Retinal pigment epithelial cell (primary cell): ENCODE measurements around the gene TRPM2.

Experiments used
- DNase-seq: peaks from one replicate; pipeline ENCODE4 v3.0.0-alpha.2; 2010; ENCODE audit warnings: low read depth
- H3K4me3 ChIP-seq: 2 replicates; pipeline ENCODE4 v1.5.1; 2011; ENCODE audit warnings: mild to moderate bottlenecking, low read length, control low read depth, moderate library complexity
- TF ChIP-seq, protein P1 (sequence below): conservative IDR thresholded peaks from 2 replicates; pipeline ENCODE4 v1.5.1; 2011; ENCODE audit warnings: low read depth, low read length, control low read depth, inconsistent platforms

TRPM2 gene

DNA sequence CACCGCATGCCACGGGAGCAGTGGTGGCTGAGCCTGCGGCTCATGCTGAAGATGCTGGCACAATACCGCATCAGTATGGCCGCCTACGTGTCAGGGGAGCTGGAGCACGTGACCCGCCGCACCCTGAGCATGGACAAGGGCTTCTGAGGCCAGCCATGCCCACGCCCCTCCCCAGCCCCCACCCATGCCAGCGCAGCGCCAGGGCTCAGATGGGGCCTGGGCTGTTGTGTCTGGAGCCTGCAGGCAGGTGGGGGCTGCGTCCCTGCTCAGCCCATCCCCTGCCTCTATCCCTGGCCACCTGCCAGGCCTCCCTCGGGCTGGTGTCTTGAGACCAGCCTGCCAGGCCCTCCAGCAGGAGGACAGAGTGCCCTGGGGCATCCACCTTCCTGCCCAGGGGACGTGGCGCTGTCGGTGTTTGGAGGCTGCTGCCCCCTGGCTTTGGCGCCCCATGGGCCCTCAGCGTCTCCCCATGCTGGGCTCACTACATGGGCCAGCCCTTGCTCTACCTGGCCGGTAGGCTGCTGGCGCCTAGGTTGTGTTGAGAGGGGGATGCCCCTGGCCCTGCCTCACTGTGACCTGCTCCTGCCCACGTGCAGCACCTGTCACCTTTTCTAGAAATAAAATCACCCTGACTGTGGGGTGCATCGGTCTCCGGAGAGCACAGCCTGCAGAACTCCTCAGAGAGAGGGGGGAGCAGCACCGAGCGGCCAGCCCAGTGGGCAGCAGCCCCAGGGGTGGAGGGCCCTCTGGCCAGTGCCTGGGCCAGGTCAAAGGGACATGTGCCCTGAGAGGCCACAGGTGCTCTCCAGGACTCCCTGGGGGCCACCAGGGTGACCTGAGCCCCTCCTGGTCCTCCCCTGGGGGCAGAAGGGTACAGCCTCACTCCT is 26.5 kb upstream of the TRPM2 start:
- TF ChIP-seq, protein P1, sequence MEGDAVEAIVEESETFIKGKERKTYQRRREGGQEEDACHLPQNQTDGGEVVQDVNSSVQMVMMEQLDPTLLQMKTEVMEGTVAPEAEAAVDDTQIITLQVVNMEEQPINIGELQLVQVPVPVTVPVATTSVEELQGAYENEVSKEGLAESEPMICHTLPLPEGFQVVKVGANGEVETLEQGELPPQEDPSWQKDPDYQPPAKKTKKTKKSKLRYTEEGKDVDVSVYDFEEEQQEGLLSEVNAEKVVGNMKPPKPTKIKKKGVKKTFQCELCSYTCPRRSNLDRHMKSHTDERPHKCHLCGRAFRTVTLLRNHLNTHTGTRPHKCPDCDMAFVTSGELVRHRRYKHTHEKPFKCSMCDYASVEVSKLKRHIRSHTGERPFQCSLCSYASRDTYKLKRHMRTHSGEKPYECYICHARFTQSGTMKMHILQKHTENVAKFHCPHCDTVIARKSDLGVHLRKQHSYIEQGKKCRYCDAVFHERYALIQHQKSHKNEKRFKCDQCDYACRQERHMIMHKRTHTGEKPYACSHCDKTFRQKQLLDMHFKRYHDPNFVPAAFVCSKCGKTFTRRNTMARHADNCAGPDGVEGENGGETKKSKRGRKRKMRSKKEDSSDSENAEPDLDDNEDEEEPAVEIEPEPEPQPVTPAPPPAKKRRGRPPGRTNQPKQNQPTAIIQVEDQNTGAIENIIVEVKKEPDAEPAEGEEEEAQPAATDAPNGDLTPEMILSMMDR, result no peak
- no peak for DNase-seq
- H3K4me3 ChIP-seq, result no peak overlapping the region

- DNase-seq, result no peak
- H3K4me3 ChIP-seq, result no peak overlapping the region
- TF ChIP-seq, protein P1, result no peak
Observed at GRCh38 chr21:44327603-44327974, 25.8 kb upstream of the TRPM2 start.

DNA sequence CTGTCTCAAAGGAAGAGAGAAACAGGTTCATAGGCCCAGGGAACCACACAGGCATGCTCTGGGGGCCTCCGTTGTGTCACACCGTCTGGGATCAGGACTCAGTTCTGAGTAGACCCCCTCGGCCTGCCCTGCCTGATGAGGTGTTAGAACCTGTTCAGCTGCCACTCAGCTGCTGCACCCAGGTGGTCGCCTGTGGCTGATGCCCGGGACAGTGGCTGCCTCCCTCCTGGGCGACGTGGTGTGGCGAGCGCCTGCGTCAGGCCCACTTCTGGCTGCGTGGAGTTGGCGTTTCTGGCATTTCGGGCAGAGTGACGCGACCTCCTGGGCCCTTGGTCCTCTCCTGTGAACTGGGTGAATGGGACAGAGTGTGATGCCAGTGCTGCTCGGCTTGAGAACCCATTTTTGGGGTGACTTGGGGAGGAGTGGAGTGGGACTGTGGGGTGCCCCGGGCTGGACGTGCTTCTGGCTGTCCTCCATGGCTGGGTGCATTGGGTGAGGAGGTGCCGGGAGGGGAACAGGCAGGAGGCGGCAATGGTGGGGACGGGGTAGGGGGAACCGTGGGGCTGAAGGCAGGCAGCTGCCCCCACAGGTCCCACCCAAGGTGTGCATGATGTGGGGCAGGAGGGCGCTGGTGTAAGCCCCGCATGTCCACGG is 25.1 kb upstream of the TRPM2 start:
- TF ChIP-seq, protein P1, result no peak
- H3K4me3 ChIP-seq, result no peak overlapping the region
- no peak for DNase-seq

- DNase-seq, result no peak
- H3K4me3 ChIP-seq, result no peak overlapping the region
- TF ChIP-seq, protein P1, result no peak
Observed at GRCh38 chr21:44329086-44329889, 24.1 kb upstream of the TRPM2 start.

- no peak for DNase-seq
- TF ChIP-seq, protein P1, result no peak
- no peak overlapping the region for H3K4me3 ChIP-seq
Observed at GRCh38 chr21:44329971-44330681, 23.3 kb upstream of the TRPM2 start.

- no peak overlapping the region for H3K4me3 ChIP-seq
- no peak for DNase-seq
- TF ChIP-seq, protein P1, result no peak
Observed at GRCh38 chr21:44330698-44331097, 22.7 kb upstream of the TRPM2 start.
